HEK293 (cell line): ENCODE data around the gene SHLD1.

ENCODE experiments used
- CTCF ChIA-PET: fragments of 350-600 bp; formaldehyde crosslinking; extraction: SDS; loops from one replicate; lab custom pipeline; 2021; ENCODE audit warnings: antibody characterized with exemption; lab: Yijun Ruan, JAX
- POLR2A ChIA-PET: fragments of 300-600 bp; formaldehyde crosslinking; extraction: SDS; loops from one replicate; lab custom pipeline; 2020; ENCODE audit warnings: antibody characterized with exemption, inconsistent platforms; lab: Yijun Ruan, JAX
- H3K27ac ChIP-seq: fragments of 200-500 bp; sonication (Bioruptor generic); 2 replicates; pipeline ENCODE4 v1.5.1; 2014; ENCODE audit warnings: low read depth, low read length, control low read depth, inconsistent platforms; ENCODE audit errors: extremely low read depth
- H3K36me3 ChIP-seq, 2 experiments: fragments of 200-500 bp in 1 of 2; sonication (Bioruptor generic) in 1 of 2; 1 replicate in 1 of 2; 2 replicates in 1 of 2; pipeline ENCODE4 v1.5.1; 2014 to 2017; ENCODE audit warnings: inconsistent platforms in 2 of 2, low read length in 2 of 2; ENCODE audit not compliant: control insufficient read depth in 2 of 2, insufficient read depth in 1 of 2
- H3K4me1 ChIP-seq: fragments of 200-500 bp; sonication (Bioruptor generic); 2 replicates; pipeline ENCODE4 v1.5.1; 2014; ENCODE audit warnings: mild to moderate bottlenecking, low read length, inconsistent platforms; ENCODE audit not compliant: control insufficient read depth, insufficient read depth
- H3K4me3 ChIP-seq: 2 replicates; pipeline ENCODE4 v1.5.1; 2011; ENCODE audit warnings: low read depth, mild to moderate bottlenecking, control low read depth, low read length, moderate library complexity
- H3K9me3 ChIP-seq: fragments of 200-500 bp; sonication (Bioruptor generic); 2 replicates; pipeline ENCODE4 v1.5.1; 2014; ENCODE audit warnings: low read depth, low read length, inconsistent platforms; ENCODE audit not compliant: control insufficient read depth, insufficient read depth
- HOXC10 ChIP-seq: sonication (generic); formaldehyde crosslinking; IDR thresholded peaks from 2 replicates; pipeline ENCODE4 v1.8.1; 2023; ENCODE audit warnings: mild to moderate bottlenecking, missing genetic modification reagents
- KLF1 ChIP-seq: fragments of 450-650 bp; formaldehyde crosslinking; IDR thresholded peaks from 2 replicates; pipeline ENCODE4 v1.5.1; 2016; ENCODE audit warnings: missing biosample characterization, missing genetic modification characterization
- PRDM2 ChIP-seq: fragments of 450-650 bp; formaldehyde crosslinking; IDR thresholded peaks from 2 replicates; pipeline ENCODE4 v1.5.1; 2016; ENCODE audit warnings: missing biosample characterization, missing genetic modification characterization, borderline replicate concordance
- ZBTB1 ChIP-seq: fragments of 450-650 bp; formaldehyde crosslinking; IDR thresholded peaks from 2 replicates; pipeline ENCODE4 v1.5.1; 2016; ENCODE audit warnings: missing biosample characterization, missing genetic modification characterization
- ZBTB10 ChIP-seq: fragments of 450-650 bp; formaldehyde crosslinking; IDR thresholded peaks from 2 replicates; pipeline ENCODE4 v1.5.1; 2016; ENCODE audit warnings: missing biosample characterization, missing genetic modification characterization
- ZBTB17 ChIP-seq: fragments of 450-650 bp; formaldehyde crosslinking; IDR thresholded peaks from 2 replicates; pipeline ENCODE4 v1.5.1; 2016; ENCODE audit warnings: missing biosample characterization, missing genetic modification characterization
- ZBTB8A ChIP-seq: fragments of 450-650 bp; formaldehyde crosslinking; IDR thresholded peaks from 2 replicates; pipeline ENCODE4 v1.5.1; 2016; ENCODE audit warnings: missing biosample characterization, missing genetic modification characterization
- ZFP69B ChIP-seq: fragments of 450-650 bp; formaldehyde crosslinking; IDR thresholded peaks from 2 replicates; pipeline ENCODE4 v1.5.1; 2016; ENCODE audit warnings: missing biosample characterization, missing genetic modification characterization
- ZNF112 ChIP-seq: fragments of 450-650 bp; formaldehyde crosslinking; IDR thresholded peaks from 2 replicates; pipeline ENCODE4 v1.5.0; 2017; ENCODE audit warnings: missing biosample characterization, missing genetic modification characterization
- ZNF121 ChIP-seq: fragments of 450-650 bp; formaldehyde crosslinking; IDR thresholded peaks from 2 replicates; pipeline ENCODE4 v1.5.1; 2016; ENCODE audit warnings: missing biosample characterization, missing genetic modification characterization
- ZNF140 ChIP-seq: fragments of 450-650 bp; formaldehyde crosslinking; IDR thresholded peaks from 2 replicates; pipeline ENCODE4 v1.5.1; 2016; ENCODE audit warnings: missing biosample characterization, missing genetic modification characterization
- ZNF2 ChIP-seq: fragments of 450-650 bp; formaldehyde crosslinking; IDR thresholded peaks from 2 replicates; pipeline ENCODE4 v1.5.1; 2016; ENCODE audit warnings: missing biosample characterization, missing genetic modification characterization
- ZNF341 ChIP-seq: fragments of 450-650 bp; formaldehyde crosslinking; IDR thresholded peaks from 2 replicates; pipeline ENCODE4; 2016; ENCODE audit warnings: low read depth, missing biosample characterization, missing genetic modification characterization
- ZNF48 ChIP-seq: fragments of 450-650 bp; formaldehyde crosslinking; IDR thresholded peaks from 2 replicates; pipeline ENCODE4 v1.5.1; 2016; ENCODE audit warnings: missing biosample characterization, missing genetic modification characterization
- ZNF514 ChIP-seq: fragments of 450-650 bp; formaldehyde crosslinking; IDR thresholded peaks from 2 replicates; pipeline ENCODE4 v1.5.1; 2016; ENCODE audit warnings: missing biosample characterization, missing genetic modification characterization
- ZNF571 ChIP-seq: fragments of 450-650 bp; formaldehyde crosslinking; IDR thresholded peaks from 2 replicates; pipeline ENCODE4 v1.5.0; 2017; ENCODE audit warnings: missing biosample characterization, missing genetic modification characterization
- ZNF600 ChIP-seq: fragments of 450-650 bp; formaldehyde crosslinking; IDR thresholded peaks from 2 replicates; pipeline ENCODE4 v1.5.1; 2016; ENCODE audit warnings: missing biosample characterization, missing genetic modification characterization
- ZNF621 ChIP-seq: fragments of 450-650 bp; formaldehyde crosslinking; IDR thresholded peaks from 2 replicates; pipeline ENCODE4 v1.5.1; 2017; ENCODE audit warnings: missing biosample characterization, missing genetic modification characterization
- ZNF629 ChIP-seq: fragments of 450-650 bp; formaldehyde crosslinking; IDR thresholded peaks from 2 replicates; pipeline ENCODE4 v1.5.1; 2017; ENCODE audit warnings: missing biosample characterization, missing genetic modification characterization
- ZNF670 ChIP-seq: fragments of 450-650 bp; formaldehyde crosslinking; IDR thresholded peaks from 2 replicates; pipeline ENCODE4 v1.5.1; 2016; ENCODE audit warnings: missing biosample characterization, missing genetic modification characterization, low read depth
- ZNF747 ChIP-seq: fragments of 450-650 bp; formaldehyde crosslinking; IDR thresholded peaks from 2 replicates; pipeline ENCODE4 v1.5.1; 2016; ENCODE audit warnings: missing biosample characterization, missing genetic modification characterization
- ZNF791 ChIP-seq: fragments of 450-650 bp; formaldehyde crosslinking; IDR thresholded peaks from 2 replicates; pipeline ENCODE4 v1.5.1; 2016; ENCODE audit warnings: missing biosample characterization, missing genetic modification characterization
- ZNF843 ChIP-seq: fragments of 450-650 bp; formaldehyde crosslinking; IDR thresholded peaks from 2 replicates; pipeline ENCODE4 v1.5.1; 2016; ENCODE audit warnings: missing biosample characterization, missing genetic modification characterization
- TF ChIP-seq, protein P1 (sequence below): fragments of 450-650 bp; formaldehyde crosslinking; IDR thresholded peaks from 2 replicates; pipeline ENCODE4 v1.5.1; 2016; ENCODE audit warnings: missing biosample characterization, missing genetic modification characterization

The SHLD1 gene

DNA sequence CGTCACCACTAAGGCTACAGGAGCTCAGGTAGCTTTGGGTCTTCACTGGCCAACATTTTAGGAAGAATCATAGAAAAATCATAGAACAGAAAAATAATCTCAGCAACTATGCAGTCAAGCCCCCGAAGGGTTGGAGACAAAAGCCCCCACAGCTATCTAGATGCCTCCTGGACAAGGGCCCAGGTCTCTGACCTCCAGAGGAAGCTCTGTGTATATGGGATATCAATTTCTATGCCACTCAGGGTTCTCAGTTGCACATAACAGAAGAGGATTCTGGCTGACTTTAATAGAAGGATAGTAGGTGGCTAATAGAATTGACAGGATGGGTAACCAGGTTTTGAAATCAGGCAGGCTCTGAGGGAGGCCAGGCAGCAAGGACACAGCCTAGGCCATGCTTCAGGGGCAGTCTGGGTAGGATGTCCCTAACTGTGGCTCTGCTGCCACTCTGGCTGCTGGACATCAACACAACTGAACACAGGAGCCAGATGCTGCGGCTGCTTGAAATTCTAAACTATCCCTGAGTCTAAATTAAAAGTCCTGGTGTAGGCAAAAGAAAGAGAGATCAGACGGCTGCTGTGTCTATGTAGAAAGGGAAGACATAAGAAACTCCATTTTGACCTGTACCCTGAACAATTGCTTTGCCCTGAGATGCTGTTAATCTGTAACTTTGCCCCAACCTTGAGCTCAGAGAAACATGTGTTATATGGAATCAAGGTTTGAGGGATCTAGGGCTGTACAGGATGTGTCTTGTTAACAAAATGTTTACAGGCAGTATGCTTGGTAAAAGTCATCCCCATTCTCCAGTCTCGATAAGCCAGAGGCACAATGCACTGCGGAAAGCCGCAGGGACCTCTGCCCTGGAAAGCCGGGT lies 134.5 kb downstream of the SHLD1 start:
- Histone ChIP-seq H3K36me3 (no peaks in the 10 kb centered on the region), H3K4me1 (no peaks in the 10 kb centered on the region), H3K9me3 (no peaks in the 10 kb centered on the region), H3K27ac (no peak overlapping the region), H3K4me3 (no peak overlapping the region)
- ChIA-PET POLR2A (no interaction called here), CTCF (no interaction called here)
- TF ChIP-seq ZBTB8A, result no peak
- TF ChIP-seq, protein P1, sequence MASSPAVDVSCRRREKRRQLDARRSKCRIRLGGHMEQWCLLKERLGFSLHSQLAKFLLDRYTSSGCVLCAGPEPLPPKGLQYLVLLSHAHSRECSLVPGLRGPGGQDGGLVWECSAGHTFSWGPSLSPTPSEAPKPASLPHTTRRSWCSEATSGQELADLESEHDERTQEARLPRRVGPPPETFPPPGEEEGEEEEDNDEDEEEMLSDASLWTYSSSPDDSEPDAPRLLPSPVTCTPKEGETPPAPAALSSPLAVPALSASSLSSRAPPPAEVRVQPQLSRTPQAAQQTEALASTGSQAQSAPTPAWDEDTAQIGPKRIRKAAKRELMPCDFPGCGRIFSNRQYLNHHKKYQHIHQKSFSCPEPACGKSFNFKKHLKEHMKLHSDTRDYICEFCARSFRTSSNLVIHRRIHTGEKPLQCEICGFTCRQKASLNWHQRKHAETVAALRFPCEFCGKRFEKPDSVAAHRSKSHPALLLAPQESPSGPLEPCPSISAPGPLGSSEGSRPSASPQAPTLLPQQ (tag by site-specific recombination), result no peak
- TF ChIP-seq ZNF791 (tag by site-specific recombination), result no peak
- no peak for TF ChIP-seq ZBTB1 (tag by site-specific recombination)
- no peak for TF ChIP-seq ZNF600 (tag by site-specific recombination)
- no peak for TF ChIP-seq ZBTB17 (tag by site-specific recombination)

- POLR2A ChIA-PET, result no interaction called here
Measured at GRCh38 chr20:5885866-5886265, 135.7 kb downstream of the SHLD1 start.

DNA sequence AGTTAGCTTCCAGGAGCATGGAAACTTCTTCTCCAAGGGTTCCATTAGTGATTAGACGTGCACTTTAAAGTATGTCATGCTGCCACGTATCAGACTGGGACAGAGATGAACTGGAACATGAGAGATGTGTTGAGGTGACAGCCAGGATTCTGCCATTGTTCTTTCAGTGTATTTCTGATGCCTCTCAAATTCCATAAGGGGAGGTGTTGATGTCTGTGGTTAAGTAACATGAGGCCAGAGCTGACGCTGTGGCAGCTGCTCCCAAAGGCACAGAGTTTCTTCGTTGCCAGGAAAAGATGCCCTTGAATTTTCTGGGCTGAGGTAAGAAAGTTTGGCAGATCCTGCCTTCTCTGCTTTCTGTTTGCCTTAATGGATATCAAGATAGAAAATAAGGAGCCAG lies 136.6 kb downstream of the SHLD1 start:
- no peaks in the 10 kb centered on the region for H3K36me3 ChIP-seq
- H3K27ac ChIP-seq, result no peak overlapping the region
- ChIA-PET POLR2A (no interaction called here), CTCF (no interaction called here)
- no peaks in the 10 kb centered on the region for H3K9me3 ChIP-seq
- no peaks in the 10 kb centered on the region for H3K4me1 ChIP-seq
- H3K4me3 ChIP-seq, result no peak overlapping the region
- TF ChIP-seq ZNF2 (no peak), ZNF843 (no peak), HOXC10 (CRISPR knock-in tag) (no peak), ZBTB10 (no peak), ZNF341 (no peak), KLF1 (tag by site-specific recombination) (no peak), ZFP69B (tag by site-specific recombination) (no peak), ZNF140 (no peak), ZNF621 (no peak), ZNF670 (tag by site-specific recombination) (no peak), ZNF514 (tag by site-specific recombination) (no peak), ZNF747 (tag by site-specific recombination) (no peak), ZNF121 (no peak), ZNF112 (tag by site-specific recombination) (no peak), ZNF629 (tag by site-specific recombination) (no peak), PRDM2 (no peak), ZNF791 (tag by site-specific recombination) (no peak)

More at GRCh38 chr20:5885866-5886265, 135.7 kb downstream of the SHLD1 start:
- H3K27ac ChIP-seq, result no peak overlapping the region
- no peak for TF ChIP-seq ZNF48 (tag by site-specific recombination)
- no peak for TF ChIP-seq ZNF571 (tag by site-specific recombination)
- TF ChIP-seq, all 188 proteins: peak for 0
- H3K4me1 ChIP-seq, result no peaks in the 10 kb centered on the region
- H3K4me3 ChIP-seq, result no peak overlapping the region
- CTCF ChIA-PET, result no interaction called here
- no peaks in the 10 kb centered on the region for H3K36me3 ChIP-seq
- H3K9me3 ChIP-seq, result no peaks in the 10 kb centered on the region
